Adrenal gland (tissue), 12 donors: ENCODE data around the gene TMEM207. TPM values are rescaled to one million over a fixed set of nuclear protein-coding genes. Genes with fewer than 3 reads are reported as not detected.

Source experiments
- DNase-seq, 7 donors: peaks; one replicate each; pipeline ENCODE4 v3.0.0-alpha.2; 2019 to 2020
- H3K27ac ChIP-seq, 5 donors: fragments of 200-600 bp; sonication (generic) in 4 of 5; 1 replicate in 3 of 5; 2 replicates in 2 of 5; pipeline versions ENCODE4 v1.5.1 to v1.8.0; 2016 to 2020; ENCODE audit warnings: mild to moderate bottlenecking in 1 of 5
- H3K27me3 ChIP-seq: fragments of 200-600 bp; 2 replicates; pipeline ENCODE4 v1.8.0; 2021
- H3K36me3 ChIP-seq, 2 donors: fragments of 200-600 bp; replicated peaks in 1 of 2; 1 replicate in 1 of 2; 2 replicates in 1 of 2; pipeline versions ENCODE4 v1.5.1 to v1.8.0; 2018 to 2022
- H3K4me1 ChIP-seq, 2 donors: fragments of 200-600 bp; replicated peaks in 1 of 2; 1 replicate in 1 of 2; 2 replicates in 1 of 2; pipeline versions ENCODE4 v1.5.1 to v1.8.0; 2018 to 2021
- H3K4me3 ChIP-seq, 4 donors: fragments of 200-600 bp; sonication (generic) in 3 of 4; one replicate each; pipeline ENCODE4 v1.5.1; 2016 to 2018
- H3K9me3 ChIP-seq, 3 donors: fragments of 200-600 bp; sonication (generic) in 1 of 3; replicated peaks in 1 of 3; 1 replicate in 2 of 3; 2 replicates in 1 of 3; pipeline versions ENCODE4 v1.5.1 to v1.8.0; 2016 to 2021
- POLR2A ChIP-seq, 2 donors: fragments of 450-650 bp; IDR thresholded peaks; one replicate each; pipeline ENCODE4 v1.6.1; 2017; ENCODE audit warnings: antibody characterized with exemption in 2 of 2, mild to moderate bottlenecking in 2 of 2, moderate library complexity in 1 of 2
- WGBS, 4 donors: extraction: QIAGEN DNeasy Blood & Tissue Kit in 2 of 4; methylation state at CpG; one replicate each; pipeline versions ENCODE4 v1.1.5 to v1.1.7; 2013 to 2017; 5-methylcytosine and 5-hydroxymethylcytosine counted together
- intact Hi-C, 2 donors: fragments of 100-400 bp; cut with DNase I; formaldehyde crosslinking; loops; one replicate each; pipeline versions ENCODE4 v1.14.1 to v1.15.0; 2022 to 2023
- polyA plus RNA-seq, 3 donors: library from polyadenylated mRNA; stranded (reverse); fragments of 200-250 nt in 2 of 3; fragments of 350-450 nt in 1 of 3; fragmentation: Illumina TruSeq in 1 of 3; extraction: RNeasy Lipid Tissue Mini Kit (QIAGEN cat#74804) in 1 of 3; gene quantifications; one replicate each; pipeline ENCODE4 v1.2.3, GENCODE V29; 2013 to 2014
- total RNA-seq, 9 donors: library from RNA; depleted of rRNA in 4 of 9; stranded (reverse); fragments of >200 nt in 4 of 9; fragments of 120-200 nt in 1 of 9; fragmentation: NEBNext Ultra II Directional in 1 of 9; extraction: Animal tissue kit (Norgen Biotek cat#: 25700) in 1 of 9; gene quantifications; one replicate each; pipeline versions ENCODE4 v1.1.0 to v1.2.4, GENCODE V29; 2013 to 2023
- TF ChIP-seq, protein P1 (sequence below), 6 experiments: fragments of 450-650 bp in 4 of 6; fragments of 200-600 bp in 2 of 6; sonication (generic) in 1 of 6; IDR thresholded peaks; 1 replicate in 5 of 6; 2 replicates in 1 of 6; pipeline versions ENCODE4 v1.5.1 to v1.8.0; 2016 to 2021; ENCODE audit warnings: antibody characterized with exemption in 6 of 6, mild to moderate bottlenecking in 2 of 6, moderate library complexity in 1 of 6
- donor health status: healthy with polysubstance abuse.
- donor health status: Bipolar disorder and iron deficiency.
- donor health status: DM: yes; HTN: yes; CAD: no.
- donor health status: DM: no; HTN: no; CAD: no.
- donor health status: DM: no; HTN: no; CAD: no.
- donor health status: DM: yes; HTN: yes; CAD: no.

Gene TMEM207
- total and polyA plus RNA-seq, 12 donors: not detected

GRCh38 chr3:190404715-190405114 is 45.0 kb downstream of the TMEM207 start:
- intact Hi-C loops: no loop called here
- TF ChIP-seq, protein P1, sequence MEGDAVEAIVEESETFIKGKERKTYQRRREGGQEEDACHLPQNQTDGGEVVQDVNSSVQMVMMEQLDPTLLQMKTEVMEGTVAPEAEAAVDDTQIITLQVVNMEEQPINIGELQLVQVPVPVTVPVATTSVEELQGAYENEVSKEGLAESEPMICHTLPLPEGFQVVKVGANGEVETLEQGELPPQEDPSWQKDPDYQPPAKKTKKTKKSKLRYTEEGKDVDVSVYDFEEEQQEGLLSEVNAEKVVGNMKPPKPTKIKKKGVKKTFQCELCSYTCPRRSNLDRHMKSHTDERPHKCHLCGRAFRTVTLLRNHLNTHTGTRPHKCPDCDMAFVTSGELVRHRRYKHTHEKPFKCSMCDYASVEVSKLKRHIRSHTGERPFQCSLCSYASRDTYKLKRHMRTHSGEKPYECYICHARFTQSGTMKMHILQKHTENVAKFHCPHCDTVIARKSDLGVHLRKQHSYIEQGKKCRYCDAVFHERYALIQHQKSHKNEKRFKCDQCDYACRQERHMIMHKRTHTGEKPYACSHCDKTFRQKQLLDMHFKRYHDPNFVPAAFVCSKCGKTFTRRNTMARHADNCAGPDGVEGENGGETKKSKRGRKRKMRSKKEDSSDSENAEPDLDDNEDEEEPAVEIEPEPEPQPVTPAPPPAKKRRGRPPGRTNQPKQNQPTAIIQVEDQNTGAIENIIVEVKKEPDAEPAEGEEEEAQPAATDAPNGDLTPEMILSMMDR (IDR thresholded peaks at IDR 0.05): no peak
- no peak for TF ChIP-seq POLR2A (IDR thresholded peaks at IDR 0.05)
- H3K4me1 ChIP-seq: no peaks in the 10 kb centered on the region
- WGBS, 4 donors: 91 to 95% (median 93%) methylated on average over 8 of the region's 8 CpGs
- no peak for DNase-seq
- no peak overlapping the region for H3K27ac ChIP-seq
- H3K9me3 ChIP-seq: no peaks in the 10 kb centered on the region
- H3K4me3 ChIP-seq: no peak overlapping the region
- H3K27me3 ChIP-seq: no peaks in the 10 kb centered on the region
- H3K36me3 ChIP-seq: no peaks in the 10 kb centered on the region

GRCh38 chr3:190401963-190402362 is 47.7 kb downstream of the TMEM207 start:
- no peak for TF ChIP-seq POLR2A (IDR thresholded peaks at IDR 0.05)
- TF ChIP-seq, protein P1 (IDR thresholded peaks at IDR 0.05): no peak
- Histone ChIP-seq H3K27ac (no peak overlapping the region), H3K27me3 (no peaks in the 10 kb centered on the region), H3K4me3 (no peak overlapping the region), H3K9me3 (no peaks in the 10 kb centered on the region), H3K4me1 (no peaks in the 10 kb centered on the region), H3K36me3 (no peaks in the 10 kb centered on the region)
- DNase-seq: no peak
- 55 to 65% (median 61%) methylated on average over 4 of the region's 4 CpGs for WGBS, 4 donors
- intact Hi-C loops: no loop called here

- 94 to 100% (median 96%) methylated on average over 8 of the region's 8 CpGs for WGBS, 4 donors
- Histone ChIP-seq H3K36me3 (no peaks in the 10 kb centered on the region), H3K4me1 (no peaks in the 10 kb centered on the region), H3K27me3 (no peaks in the 10 kb centered on the region), H3K4me3 (no peak overlapping the region), H3K9me3 (no peaks in the 10 kb centered on the region), H3K27ac (no peak overlapping the region)
- intact Hi-C loops: no loop called here
- TF ChIP-seq, protein P1 (IDR thresholded peaks at IDR 0.05): no peak
- no peak for TF ChIP-seq POLR2A (IDR thresholded peaks at IDR 0.05)
- DNase-seq: no peak
Measured at GRCh38 chr3:190399677-190400076, 50.0 kb downstream of the TMEM207 start.

DNA sequence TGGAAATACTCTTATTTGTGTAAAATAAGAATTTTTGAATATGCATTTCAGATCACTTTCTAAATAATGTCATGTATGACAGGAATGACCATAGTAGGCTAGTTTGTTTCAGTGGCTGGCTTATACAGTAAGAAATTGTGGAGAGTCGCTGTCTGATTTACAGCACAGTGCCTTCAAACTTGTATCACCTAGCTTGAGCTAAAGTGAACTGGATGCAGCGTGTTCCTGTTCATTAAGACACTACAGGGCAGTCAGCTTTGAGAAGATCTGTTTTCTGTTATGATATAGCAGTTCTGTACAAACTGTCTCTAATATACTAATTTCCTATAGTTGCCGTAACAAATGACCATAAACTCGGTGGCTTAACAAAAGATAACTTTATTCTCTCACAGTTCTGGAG is 51.8 kb downstream of the TMEM207 start:
- H3K4me1 ChIP-seq: no peaks in the 10 kb centered on the region
- TF ChIP-seq, protein P1 (IDR thresholded peaks at IDR 0.05): no peak
- no peak for TF ChIP-seq POLR2A (IDR thresholded peaks at IDR 0.05)
- H3K9me3 ChIP-seq: no peaks in the 10 kb centered on the region
- 86 to 93% (median 86%) methylated on average over 4 of the region's 4 CpGs for WGBS, 4 donors
- intact Hi-C loops: no loop called here
- H3K27ac ChIP-seq: no peak overlapping the region
- no peaks in the 10 kb centered on the region for H3K27me3 ChIP-seq
- H3K4me3 ChIP-seq: no peak overlapping the region
- no peaks in the 10 kb centered on the region for H3K36me3 ChIP-seq
- DNase-seq: no peak
